Lung microvascular endothelial cell (primary cell): Measurements from ENCODE around the gene HSPA1L. TPM values are rescaled to one million over a fixed set of nuclear protein-coding genes. Genes with fewer than 3 reads are reported as not detected.

Experiments used
- DNase-seq, 2 donors: peaks; one replicate each; pipeline versions ENCODE4 v3.0.0 to v3.0.0-alpha.2; 2010; ENCODE audit warnings: low read depth in 2 of 2
- total RNA-seq: library from RNA; depleted of rRNA; stranded (reverse); fragments of >200 nt; gene quantifications from 2 replicates; pipeline ENCODE4 v1.2.1, GENCODE V29; 2014

Gene HSPA1L
- total RNA-seq, 1 donor from 2014 or later = 1.8 TPM

DNA sequence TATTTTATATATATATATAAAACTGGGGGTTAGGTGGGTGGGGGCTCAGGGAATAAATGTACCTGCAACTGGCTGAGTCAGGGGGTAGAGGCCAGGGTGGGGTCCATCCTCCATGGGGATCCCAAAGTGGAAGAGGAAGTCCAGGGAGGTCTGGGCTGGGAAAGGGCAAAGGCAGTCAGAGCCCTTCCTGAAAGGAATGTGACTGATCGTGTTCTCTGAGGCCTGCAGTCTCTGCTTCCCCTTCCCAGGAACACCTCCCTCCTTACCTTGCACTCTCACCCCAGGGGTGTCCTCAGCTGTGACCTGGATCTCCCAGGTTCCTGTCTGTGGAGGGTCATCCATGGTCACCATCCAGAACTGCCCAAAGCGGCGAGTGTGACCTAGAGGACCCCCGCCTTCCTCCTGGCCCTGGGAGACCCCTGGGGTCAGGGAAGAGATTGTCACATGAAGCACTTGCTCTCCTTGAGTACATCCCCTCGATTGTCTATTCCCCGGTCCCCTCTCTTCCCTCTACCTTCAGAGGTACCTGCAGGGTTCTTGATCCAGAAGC lies 47.9 kb downstream of the HSPA1L start:
- no peak for DNase-seq

DNA sequence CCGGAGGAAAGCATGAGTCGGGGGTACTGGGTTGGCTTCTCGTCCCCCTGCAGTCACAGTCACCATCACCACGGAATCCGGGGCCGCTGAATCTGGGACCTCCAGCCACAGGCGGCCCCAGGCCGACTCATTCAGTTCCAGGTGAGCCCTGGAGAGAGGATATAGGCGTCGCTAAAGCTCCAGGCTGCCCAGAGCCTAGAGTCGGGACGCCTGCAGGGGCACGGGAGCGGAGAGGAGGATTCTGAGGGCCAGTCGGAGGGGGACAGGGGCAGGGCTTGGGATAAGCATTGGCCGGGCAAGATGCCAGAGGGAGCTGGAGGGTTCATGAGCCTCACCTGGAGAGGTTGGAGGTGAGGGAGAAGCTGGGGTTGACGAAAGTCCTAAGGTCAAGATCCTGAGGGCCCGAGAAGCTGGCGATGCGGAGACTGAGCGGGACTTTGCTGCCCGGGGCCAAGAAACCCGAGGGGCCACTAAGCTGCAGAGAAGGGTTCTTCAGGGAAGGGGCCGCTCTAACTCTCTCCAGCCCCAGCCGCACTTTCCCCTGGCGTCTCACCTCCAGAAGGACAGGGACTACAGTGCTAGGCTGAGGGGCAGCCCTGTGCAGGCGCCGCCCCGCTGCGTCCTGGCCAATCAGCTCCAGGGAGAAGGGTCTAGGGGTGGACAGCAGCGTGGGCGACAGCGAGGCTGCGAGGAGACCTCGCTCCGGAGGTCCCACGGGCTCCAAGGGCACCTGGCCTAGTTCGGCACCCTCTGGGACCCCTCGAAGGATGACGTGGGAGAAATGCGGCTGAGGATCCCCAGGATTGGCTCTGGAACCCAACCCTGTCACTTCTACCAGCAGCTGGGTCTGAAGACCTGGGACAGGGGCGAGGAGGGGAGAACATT lies 48.9 kb downstream of the HSPA1L start:
- peak; percentile 20 to 61 for DNase-seq

DNA sequence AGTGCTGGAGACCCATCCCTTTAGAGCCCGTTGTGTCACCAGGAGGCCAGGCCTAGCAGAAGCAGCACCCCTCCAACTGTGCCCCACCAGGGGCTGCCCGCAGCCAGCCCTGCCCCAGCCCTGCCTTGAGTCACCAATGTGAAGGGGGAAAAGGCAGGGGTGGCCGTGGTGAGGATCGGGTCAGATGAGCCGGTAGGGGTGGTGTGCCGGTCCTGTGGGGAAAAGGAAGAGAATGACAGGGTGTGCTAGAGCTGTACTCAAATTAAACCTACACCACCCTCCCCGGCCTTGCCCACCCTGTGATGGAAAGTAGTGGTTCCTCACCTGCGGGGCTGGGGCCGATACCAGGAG lies 49.5 kb downstream of the HSPA1L start:
- no peak for DNase-seq

DNA sequence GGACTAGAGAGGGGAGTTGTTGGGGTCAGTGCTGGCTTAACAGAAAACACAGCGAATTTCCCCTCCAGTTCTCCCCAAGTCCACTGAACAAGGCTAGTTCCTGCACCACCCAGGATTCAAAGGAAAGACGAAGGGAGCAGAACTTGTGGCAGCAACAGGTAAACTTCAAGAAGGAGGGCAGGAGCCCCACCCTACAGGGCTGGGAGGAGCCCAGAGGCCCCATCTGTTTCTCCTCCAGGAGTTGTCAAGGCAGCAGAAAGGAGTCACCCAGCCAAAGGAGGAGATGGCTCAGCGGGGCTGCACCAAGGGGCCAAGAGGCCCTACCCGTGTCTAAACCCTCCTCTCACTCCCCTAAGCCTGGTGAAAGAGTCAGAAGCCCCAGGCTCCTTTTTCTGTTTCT lies 50.9 kb downstream of the HSPA1L start:
- DNase-seq = no peak

DNA sequence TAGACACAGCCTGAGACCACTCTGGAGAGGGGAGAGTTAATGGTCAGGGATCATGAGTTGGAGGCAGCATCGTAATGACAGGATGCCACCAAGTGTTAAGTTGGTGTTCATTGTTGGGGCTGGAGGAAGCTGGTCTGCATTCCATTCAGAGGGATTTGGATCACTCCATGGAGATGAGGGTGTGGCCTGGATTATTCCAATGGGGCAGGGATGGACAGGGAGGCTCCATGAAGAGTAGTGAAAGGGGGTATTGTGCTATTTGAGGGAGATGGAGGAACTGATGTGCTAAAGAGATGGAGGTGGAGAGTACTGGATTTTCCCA lies 51.5 kb downstream of the HSPA1L start:
- DNase-seq = peak; percentile 73 to 93

DNA sequence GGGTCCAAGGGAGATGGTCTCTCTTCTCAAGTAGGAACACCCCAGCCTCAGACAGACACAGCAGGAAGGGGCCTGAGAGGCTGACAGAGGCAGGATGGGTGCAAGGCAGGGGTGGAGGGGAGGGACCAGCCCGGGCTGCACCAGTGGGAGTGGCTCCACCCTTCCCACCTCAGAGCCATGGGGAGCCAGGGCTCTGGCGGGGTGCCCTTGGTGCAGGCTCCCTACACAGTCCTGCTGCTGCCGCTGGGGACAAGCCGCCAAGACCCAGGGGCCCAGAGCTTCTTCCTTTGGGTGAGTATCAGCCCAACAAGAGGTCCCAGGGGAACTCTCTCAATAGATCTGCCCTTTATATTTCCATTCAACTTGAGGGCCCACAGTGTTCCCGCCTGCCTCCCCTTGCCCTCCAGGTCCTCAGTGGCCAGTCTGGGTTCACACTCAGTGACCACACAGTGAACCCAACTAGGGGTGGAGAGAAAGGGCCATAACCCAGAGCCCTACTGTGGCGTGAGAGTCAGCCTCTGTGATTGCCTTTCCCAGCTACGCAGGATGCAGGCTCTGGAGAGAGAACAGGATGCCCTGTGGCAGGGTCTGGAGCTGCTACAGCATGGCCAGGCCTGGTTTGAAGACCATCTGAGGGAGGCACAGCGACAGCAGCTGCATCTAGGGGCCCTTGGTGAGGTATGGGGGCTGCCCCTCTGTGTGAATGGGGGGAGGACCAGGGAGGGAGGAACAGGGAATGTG lies 52.0 kb downstream of the HSPA1L start:
- DNase-seq = peak in 1 of 2 donors; percentile 14

DNA sequence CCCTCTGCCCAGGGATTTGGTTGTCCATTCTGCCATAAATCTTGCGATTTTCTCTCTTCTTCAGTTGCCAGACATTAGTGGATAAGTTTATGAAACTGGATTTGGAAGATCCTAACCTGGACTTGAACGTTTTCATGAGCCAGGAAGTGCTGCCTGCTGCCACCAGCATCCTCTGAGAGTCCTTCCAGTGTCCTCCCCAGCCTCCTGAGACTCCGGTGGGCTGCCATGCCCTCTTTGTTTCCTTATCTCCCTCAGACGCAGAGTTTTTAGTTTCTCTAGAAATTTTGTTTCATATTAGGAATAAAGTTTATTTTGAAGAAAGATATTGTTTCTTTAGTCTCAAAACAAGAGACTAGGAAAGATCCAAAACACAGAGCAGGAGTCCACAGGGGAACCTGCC lies 52.7 kb downstream of the HSPA1L start, which contains the start of gene SAPCD1:
Gene SAPCD1 (plus strand): TSS at position 301 of the 400 bp plus-strand sequence. CDS start 399 bp downstream, outside the sequence.
- no peak for DNase-seq

DNA sequence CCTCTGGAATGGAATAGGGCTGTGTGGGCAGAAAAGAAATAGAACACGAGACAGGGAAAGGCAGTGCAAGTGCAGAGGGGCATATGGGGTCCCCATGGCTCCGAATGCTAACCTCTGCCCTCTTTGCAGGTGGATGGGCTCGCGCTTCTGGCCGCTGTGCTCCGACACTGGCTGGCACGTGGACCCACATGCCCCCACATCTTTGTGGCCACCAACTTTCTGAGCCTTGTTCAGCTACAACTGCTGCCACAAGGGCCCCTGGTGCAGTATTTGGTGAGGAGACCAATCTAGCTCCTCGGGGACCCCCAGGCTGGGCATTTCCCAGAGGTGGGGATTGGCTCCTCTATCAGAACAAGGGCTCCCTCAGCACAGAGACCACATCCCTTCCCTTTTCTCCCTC lies 53.7 kb downstream of the HSPA1L start:
- DNase-seq = no peak

DNA sequence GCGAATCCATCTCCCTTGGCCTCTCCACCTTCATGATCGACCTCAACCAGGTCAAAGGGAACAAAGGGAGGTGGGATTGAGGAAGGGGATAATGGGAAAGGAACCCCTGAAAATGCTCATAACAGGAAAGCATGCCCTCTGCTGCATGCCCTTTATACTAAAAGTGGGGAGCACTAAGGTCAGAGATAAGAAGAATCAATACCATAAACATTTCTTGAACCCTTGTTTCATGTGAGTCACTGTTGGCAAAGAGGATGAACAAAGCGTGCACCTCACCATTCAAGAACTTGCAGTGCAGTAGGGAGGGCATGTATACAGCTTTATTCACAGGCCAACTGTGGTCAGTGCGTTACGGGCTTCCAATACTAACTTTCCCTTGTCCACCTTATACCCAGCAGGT lies 54.3 kb downstream of the HSPA1L start:
- no peak for DNase-seq

Other genes starting within 250 kb of the HSPA1L start
- not detected in 2 replicates for gene LTA, start 243.0 kb downstream of the HSPA1L start, total RNA-seq
- not detected in 2 replicates for gene TNF, start 239.7 kb downstream of the HSPA1L start, total RNA-seq
- gene LTB, start 232.9 kb downstream of the HSPA1L start, total RNA-seq = 6.7 and 9.2 TPM in 2 replicates
- not detected in 2 replicates for gene LST1, start 229.0 kb downstream of the HSPA1L start, total RNA-seq
- gene NCR3, start 222.3 kb downstream of the HSPA1L start, total RNA-seq = not detected in 2 replicates
- gene AIF1, start 200.0 kb downstream of the HSPA1L start, total RNA-seq = not detected in 2 replicates
- 19.4 and 27.2 TPM in 2 replicates for gene PRRC2A, start 194.6 kb downstream of the HSPA1L start, total RNA-seq
- gene BAG6, start 162.6 kb downstream of the HSPA1L start, total RNA-seq = 88.3 and 111 TPM in 2 replicates
- gene APOM, start 159.4 kb downstream of the HSPA1L start, total RNA-seq = 0.22 and 0.40 TPM in 2 replicates
- gene C6orf47, start 154.5 kb downstream of the HSPA1L start, total RNA-seq = 15.5 and 24.0 TPM in 2 replicates
- gene GPANK1, start 150.3 kb downstream of the HSPA1L start, total RNA-seq = 8.5 and 12.1 TPM in 2 replicates
- 64.1 and 67.6 TPM in 2 replicates for gene CSNK2B, start 149.2 kb downstream of the HSPA1L start, total RNA-seq
- gene LY6G5B, start 145.3 kb downstream of the HSPA1L start, total RNA-seq = 0.44 and 1.2 TPM in 2 replicates
- 1.4 and 1.7 TPM in 2 replicates for gene LY6G5C, start 134.2 kb downstream of the HSPA1L start, total RNA-seq
- 41.2 and 69.8 TPM in 2 replicates for gene ABHD16A, start 112.0 kb downstream of the HSPA1L start, total RNA-seq
- gene LY6G6F, start 108.4 kb downstream of the HSPA1L start, total RNA-seq = not detected in 2 replicates
- gene LY6G6D, start 99.9 kb downstream of the HSPA1L start, total RNA-seq = not detected in 2 replicates
- not detected in 2 replicates for gene LY6G6C, start 93.5 kb downstream of the HSPA1L start, total RNA-seq
- gene MPIG6B, start 91.9 kb downstream of the HSPA1L start, total RNA-seq = not detected in 2 replicates
- 109 and 159 TPM in 2 replicates for gene DDAH2, start 86.0 kb downstream of the HSPA1L start, total RNA-seq
- 469 and 552 TPM in 2 replicates for gene CLIC1, start 78.8 kb downstream of the HSPA1L start, total RNA-seq
- 1.4 and 2.6 TPM in 2 replicates for gene MSH5, start 75.3 kb downstream of the HSPA1L start, total RNA-seq
- gene SAPCD1, start 52.6 kb downstream of the HSPA1L start, total RNA-seq = 1.6 and 2.0 TPM in 2 replicates
- gene VWA7, start 38.0 kb downstream of the HSPA1L start, total RNA-seq = under 0.01 and 0.40 TPM in 2 replicates
- gene VARS1, start 19.5 kb downstream of the HSPA1L start, total RNA-seq = 36.3 and 39.0 TPM in 2 replicates
- gene LSM2, start 8.3 kb downstream of the HSPA1L start, total RNA-seq = 29.2 and 29.8 TPM in 2 replicates
- gene HSPA1A, start 260 bp upstream of the HSPA1L start, total RNA-seq = 40.8 and 93.3 TPM in 2 replicates
- gene HSPA1B, start 12.5 kb upstream of the HSPA1L start, total RNA-seq = 23.8 and 30.2 TPM in 2 replicates
- gene NEU1, start 47.5 kb upstream of the HSPA1L start, total RNA-seq = 41.2 and 50.0 TPM in 2 replicates
- gene SLC44A4, start 63.7 kb upstream of the HSPA1L start, total RNA-seq = not detected in 2 replicates
- 25.7 and 28.0 TPM in 2 replicates for gene EHMT2, start 82.4 kb upstream of the HSPA1L start, total RNA-seq
- 2.2 and 3.6 TPM in 2 replicates for gene ZBTB12, start 86.8 kb upstream of the HSPA1L start, total RNA-seq
- under 0.01 TPM in 1 of 2 replicates, not detected in the other for gene C2, start 112.4 kb upstream of the HSPA1L start, total RNA-seq
- gene CFB, start 130.8 kb upstream of the HSPA1L start, total RNA-seq = 0.44 and 0.60 TPM in 2 replicates
- 54.3 and 55.8 TPM in 2 replicates for gene NELFE, start 143.7 kb upstream of the HSPA1L start, total RNA-seq
- gene SKIC2, start 143.9 kb upstream of the HSPA1L start, total RNA-seq = 22.7 and 30.2 TPM in 2 replicates
- 5.9 and 10.1 TPM in 2 replicates for gene DXO, start 156.9 kb upstream of the HSPA1L start, total RNA-seq
- gene C4A, start 166.8 kb upstream of the HSPA1L start, total RNA-seq = 0.44 and 1.8 TPM in 2 replicates
- 0.44 and 1.4 TPM in 2 replicates for gene C4B, start 199.5 kb upstream of the HSPA1L start, total RNA-seq
- gene CYP21A2, start 223.1 kb upstream of the HSPA1L start, total RNA-seq = not detected in 2 replicates